HCT116 (cell line): Measurements from ENCODE around the gene DNM1.

ENCODE experiments used
- EZH2 ChIP-seq: fragments of 200-600 bp; sonication (generic); IDR thresholded peaks from 2 replicates; pipeline ENCODE4 v1.6.1; 2017; ENCODE audit warnings: antibody characterized with exemption, mixed run types
- MAX ChIP-seq: IDR thresholded peaks from 2 replicates; pipeline ENCODE4 v1.6.1; 2012
- RAD21 ChIP-seq: IDR thresholded peaks from 2 replicates; pipeline ENCODE4 v1.6.1; 2012; ENCODE audit warnings: low read depth, mild to moderate bottlenecking
- ZNF274 ChIP-seq: fragments of 200-500 bp; sonication (Bioruptor generic); IDR thresholded peaks from 2 replicates; pipeline ENCODE4 v1.6.1; 2014; ENCODE audit warnings: mild to moderate bottlenecking, low read depth, low read length, inconsistent platforms
- TF ChIP-seq, protein P1 (sequence below), 3 experiments: fragments of 200-600 bp in 1 of 3; sonication (generic) in 1 of 3; IDR thresholded peaks in 2 of 3; conservative IDR thresholded peaks in 1 of 3; 2 replicates each; pipeline ENCODE4 v1.5.1; 2012 to 2017; ENCODE audit warnings: low read depth in 2 of 3, low read length in 2 of 3, antibody characterized with exemption in 1 of 3, borderline replicate concordance in 1 of 3, control low read depth in 1 of 3, mild to moderate bottlenecking in 1 of 3, mixed read lengths in 1 of 3, mixed run types in 1 of 3, moderate library complexity in 1 of 3; ENCODE audit not compliant: insufficient read depth in 1 of 3

GRCh38 chr9:128190013-128190412 lies 13.2 kb upstream of the DNM1 start:
- TF ChIP-seq EZH2 (no peak), MAX (no peak), ZNF274 (no peak), RAD21 (no peak)
- TF ChIP-seq, protein P1, sequence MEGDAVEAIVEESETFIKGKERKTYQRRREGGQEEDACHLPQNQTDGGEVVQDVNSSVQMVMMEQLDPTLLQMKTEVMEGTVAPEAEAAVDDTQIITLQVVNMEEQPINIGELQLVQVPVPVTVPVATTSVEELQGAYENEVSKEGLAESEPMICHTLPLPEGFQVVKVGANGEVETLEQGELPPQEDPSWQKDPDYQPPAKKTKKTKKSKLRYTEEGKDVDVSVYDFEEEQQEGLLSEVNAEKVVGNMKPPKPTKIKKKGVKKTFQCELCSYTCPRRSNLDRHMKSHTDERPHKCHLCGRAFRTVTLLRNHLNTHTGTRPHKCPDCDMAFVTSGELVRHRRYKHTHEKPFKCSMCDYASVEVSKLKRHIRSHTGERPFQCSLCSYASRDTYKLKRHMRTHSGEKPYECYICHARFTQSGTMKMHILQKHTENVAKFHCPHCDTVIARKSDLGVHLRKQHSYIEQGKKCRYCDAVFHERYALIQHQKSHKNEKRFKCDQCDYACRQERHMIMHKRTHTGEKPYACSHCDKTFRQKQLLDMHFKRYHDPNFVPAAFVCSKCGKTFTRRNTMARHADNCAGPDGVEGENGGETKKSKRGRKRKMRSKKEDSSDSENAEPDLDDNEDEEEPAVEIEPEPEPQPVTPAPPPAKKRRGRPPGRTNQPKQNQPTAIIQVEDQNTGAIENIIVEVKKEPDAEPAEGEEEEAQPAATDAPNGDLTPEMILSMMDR (IDR thresholded peaks at IDR 0.05 in 2 of 3, conservative IDR thresholded peaks at IDR 0.05 in 1 of 3; ENCODE audit: borderline replicate concordance in 1 of 3, insufficient read depth in 1 of 3, low read depth in 2 of 3, low read length in 2 of 3): no peak
